GM18861 (cell line): ENCODE data around the gene CNOT10.

Experiments used
- ATAC-seq: cut with Tn5 transposase; IDR thresholded peaks from one replicate; pipeline ENCODE4 v1.9.1; 2021; ENCODE audit not compliant: unreplicated experiment

The CNOT10 gene

DNA sequence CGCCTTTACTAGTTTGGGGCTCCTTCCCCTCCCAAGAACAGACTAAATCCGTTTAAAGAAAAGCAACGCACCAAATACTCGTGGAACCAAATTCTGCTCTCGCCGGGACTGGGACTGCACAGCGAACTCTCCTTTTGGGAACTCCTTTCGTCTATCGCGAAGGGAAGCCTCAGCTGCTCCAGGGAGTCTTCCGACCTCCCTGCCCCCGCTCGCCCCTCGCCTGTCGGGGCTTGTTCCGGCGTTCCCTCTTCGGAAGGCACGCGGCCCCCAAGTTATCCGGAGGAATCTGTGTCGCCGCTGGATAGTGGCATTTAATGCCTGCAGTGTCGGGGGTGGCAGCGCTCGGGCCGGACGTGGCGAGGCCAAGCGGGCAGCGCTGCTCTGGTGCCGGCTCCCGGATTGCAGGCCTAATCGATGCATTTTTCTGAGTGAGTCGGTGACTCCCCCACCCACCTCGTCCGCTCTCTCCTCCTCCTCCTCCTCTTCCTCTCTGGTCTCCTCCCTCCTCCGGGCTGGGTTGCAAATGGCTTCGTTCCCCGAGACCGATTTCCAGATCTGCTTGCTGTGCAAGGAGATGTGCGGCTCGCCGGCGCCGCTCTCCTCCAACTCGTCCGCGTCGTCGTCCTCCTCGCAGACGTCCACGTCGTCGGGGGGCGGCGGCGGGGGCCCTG, 132.7 kb downstream of the CNOT10 start, which contains the start of gene TRIM71:
Gene TRIM71, plus strand, starts transcription at position 440 of the 671 bp plus-strand sequence. Its CDS starts 84 bp downstream, at position 524.
- ATAC-seq = no peak

DNA sequence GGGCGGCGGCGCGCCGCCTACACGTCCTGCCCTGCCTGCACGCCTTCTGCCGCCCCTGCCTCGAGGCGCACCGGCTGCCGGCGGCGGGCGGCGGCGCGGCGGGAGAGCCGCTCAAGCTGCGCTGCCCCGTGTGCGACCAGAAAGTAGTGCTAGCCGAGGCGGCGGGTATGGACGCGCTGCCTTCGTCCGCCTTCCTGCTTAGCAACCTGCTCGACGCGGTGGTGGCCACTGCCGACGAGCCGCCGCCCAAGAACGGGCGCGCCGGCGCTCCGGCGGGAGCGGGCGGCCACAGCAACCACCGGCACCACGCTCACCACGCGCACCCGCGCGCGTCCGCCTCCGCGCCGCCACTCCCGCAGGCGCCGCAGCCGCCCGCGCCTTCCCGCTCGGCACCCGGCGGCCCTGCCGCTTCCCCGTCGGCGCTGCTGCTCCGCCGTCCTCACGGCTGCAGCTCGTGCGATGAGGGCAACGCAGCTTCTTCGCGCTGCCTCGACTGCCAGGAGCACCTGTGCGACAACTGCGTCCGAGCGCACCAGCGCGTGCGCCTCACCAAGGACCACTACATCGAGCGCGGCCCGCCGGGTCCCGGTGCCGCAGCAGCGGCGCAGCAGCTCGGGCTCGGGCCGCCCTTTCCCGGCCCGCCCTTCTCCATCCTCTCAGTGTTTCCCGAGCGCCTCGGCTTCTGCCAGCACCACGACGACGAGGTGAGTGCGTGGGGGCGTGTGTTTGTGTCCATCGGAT, 133.4 kb downstream of the CNOT10 start:
- ATAC-seq = no peak

DNA sequence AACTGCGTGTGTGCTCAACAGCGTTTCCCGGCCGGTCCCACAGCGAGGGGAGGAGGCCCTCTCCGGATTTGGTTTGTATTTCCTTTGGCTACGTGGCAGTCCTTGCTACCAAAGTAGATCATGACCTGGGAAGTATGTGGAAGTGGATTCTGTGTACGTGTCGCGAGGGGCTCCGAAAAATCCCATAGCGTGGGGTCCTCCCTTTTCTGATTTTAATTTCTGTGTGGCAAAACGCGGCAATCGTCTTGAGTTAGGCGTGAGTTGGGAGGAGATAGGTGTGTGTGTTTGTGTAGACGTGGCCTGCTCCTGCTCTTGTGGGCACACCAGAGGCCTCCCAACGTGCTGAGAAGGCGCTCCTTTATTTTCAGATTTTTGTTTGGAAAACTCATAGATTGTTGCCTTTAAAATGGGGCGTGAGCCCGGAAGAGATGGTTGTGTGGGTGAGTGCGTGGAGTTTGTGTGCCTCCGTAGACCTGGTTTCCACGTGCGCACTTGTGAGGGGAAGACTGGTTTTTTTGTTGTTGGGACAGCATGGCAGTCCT, 134.1 kb downstream of the CNOT10 start:
- no peak for ATAC-seq

DNA sequence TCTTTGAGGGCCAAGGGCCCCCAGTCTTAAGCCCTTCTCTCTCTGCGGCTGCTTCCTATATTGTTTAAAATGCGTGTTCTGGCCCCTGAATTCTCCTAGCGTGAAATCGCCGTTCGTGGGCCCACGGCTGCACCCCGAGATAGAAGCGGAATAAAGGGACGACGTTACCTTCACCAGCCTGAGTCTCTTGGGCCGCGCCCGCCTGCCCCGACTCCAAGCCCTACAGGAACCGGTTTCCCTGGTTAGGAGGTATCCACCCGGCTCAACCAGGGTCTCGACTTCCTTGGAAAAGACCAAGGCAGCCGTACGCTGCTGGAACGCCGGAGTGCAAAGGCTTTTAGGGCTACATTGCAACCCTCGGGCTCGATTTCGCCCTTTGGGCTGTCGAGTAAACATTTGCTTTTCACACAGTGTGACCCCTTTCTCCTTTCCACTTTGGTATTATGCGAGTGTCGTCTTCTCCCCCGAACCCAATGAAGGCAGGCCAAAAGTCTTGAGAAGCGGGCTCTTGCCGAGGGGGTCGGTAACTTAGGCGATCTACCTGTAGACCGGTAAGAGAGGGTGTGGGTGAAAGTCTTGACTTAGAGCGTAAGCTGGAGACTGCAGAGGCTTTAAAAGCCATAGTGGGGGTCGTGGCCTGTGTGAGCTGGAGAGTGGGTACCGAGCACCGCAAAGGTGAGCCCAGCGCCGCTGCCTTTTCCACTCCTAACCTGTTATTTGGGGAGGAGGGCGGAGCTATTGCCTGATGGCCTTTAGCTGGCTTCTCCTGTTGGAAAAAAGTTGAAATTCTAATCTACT, 134.8 kb downstream of the CNOT10 start:
- ATAC-seq = no peak

DNA sequence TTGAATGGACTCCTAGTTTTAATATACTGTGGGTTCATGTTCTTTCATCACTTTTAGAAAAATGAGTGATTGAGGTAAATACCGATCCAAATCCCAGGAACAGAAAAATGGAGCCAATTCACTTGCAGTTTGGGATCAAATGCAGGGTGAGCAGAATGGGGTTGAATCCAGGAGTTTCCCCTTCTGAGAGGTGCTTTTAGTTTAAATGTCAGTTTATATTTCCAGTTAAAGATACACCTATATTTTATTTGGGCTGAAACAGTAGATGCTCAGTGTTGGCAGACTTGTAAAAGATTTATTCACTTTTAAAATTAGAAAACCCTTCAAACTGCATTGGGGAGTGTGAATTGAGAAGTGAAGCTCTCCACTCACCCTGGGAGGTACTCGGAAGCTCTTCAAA, 135.4 kb downstream of the CNOT10 start:
- ATAC-seq = no peak

DNA sequence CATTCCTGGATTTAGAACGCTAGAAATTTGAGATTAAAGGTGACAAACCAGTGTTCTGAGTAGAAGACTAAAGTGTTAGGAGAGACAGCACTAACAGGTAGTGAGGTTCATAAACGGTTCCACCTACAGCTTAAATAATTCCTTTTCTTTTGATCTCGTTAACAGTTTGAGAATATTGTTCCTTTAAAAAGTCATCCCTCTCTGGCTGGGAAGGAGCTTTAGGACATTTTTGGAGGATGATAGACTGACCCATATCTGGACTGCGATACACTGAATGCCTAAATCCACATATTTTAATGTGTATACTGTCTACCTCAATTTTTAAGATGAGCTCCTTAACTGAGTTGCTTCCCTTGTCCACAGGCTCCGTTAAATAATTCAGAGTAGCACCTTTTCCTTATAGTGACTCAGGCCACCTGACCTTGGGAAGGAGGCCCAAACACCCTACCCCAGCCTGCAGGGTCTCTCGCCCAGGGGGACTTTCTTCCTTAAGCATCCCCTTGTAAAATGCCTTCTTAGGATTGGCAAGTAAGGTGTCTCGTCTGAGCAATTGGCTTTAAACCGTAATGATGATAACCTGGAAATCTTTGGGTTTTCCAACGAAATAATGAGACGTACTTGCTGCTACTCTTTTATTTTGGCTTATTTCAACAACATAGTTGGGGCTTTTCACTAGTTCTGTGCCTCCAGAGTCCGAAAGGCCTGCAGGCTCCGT, 136.1 kb downstream of the CNOT10 start:
- no peak for ATAC-seq

DNA sequence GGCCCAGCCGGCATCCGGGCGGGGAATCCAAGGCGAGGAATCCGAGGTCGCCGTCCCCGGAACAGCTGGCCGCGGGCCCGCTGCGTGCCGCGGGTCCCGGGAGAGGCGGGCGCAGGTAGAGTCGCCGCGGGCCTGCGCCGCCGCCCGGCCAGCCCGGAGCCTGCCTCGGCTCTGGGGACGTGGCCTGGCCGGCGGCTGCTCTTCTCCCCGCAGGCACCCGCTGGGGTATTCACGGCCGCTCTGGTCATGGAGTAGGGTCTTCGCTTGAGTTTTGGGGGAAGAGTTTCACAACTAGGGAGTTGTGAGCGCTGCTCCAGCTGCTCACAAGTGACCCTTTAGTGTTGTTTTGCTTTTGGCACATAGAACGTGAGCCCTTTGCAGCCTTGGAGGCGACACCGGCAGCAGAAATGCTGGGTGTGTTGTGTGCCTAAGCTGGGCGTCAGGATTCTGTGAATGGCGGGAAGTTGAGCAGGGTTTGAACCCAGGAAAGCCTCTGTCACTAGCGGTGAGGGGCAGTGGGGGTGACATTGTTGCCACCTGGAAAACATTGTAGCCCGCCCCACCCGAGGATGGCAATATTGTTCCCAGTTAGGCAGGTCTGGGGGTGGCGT, 136.8 kb downstream of the CNOT10 start:
- ATAC-seq = no peak

DNA sequence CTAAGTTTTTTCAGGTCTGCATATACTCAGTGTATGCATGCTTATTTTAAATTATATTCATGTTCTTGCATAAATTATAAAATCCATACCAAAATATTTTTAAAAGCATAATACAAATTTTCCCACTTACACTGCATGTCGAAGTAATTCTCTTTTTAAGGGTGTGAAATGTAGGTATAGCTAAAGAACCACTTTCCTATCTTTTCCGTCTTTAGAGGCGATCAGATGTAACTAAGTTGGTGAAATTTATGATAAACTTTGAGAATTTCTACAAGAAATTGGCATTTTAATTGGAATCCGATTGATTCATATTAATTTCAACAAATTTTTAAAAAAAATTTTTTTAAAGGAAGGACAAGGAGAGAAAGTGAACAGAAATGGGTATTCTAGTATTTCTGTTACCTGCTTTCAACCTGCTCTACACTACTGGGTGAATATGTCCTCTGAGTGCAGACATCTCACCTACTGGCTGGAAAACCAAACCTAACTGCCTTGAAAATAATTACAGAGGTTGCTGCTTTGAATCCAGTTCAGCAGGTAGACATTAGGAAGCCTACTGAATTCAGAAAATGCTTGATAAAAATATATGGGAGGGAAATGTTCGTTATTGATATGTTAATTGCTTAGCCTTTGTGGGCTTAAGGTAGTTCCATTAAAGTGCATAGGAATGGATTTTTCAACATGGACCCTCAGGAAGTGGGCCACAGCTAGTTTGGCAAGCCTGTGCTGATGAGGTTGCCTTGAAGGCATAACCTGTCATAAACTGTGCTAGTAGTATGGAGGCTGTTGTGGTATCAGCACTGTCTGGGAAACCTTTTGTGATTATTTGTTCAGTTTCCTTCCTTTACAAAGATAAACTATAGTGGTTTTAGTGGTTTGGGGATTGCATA, 137.9 kb downstream of the CNOT10 start:
- no peak for ATAC-seq
